ENCODE data around the gene UTS2R.

DNA sequence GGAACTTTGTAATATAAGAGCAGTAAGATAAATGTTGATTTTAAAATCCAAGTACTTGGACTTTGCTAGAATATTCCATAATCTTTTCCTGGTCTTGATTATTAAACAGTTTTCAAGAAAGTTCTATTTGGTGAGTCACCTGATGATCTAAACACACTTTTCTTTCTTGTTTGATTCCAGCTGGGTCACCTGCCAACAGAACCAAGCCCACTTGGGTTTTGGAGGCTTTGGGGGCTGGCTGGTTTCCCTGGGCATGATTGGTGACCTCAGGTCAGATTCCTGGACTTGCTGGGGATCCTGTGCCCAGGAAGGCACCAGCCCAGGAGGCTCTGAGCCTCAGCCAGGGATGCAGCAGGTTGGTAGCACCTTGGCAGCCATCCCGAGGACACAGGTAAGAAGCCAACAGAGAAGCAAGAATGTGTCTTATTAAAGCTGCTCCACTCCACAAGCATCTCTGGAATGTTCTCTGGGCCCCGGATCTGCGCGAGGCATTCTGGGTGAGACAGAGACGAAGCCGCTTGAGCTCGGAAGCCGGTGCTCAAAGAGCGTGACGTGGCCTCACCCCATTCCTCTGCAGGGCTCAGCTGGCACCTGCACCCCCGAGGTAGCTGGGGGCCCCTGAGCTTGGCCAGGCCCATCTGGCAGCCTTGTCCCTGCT is 15.7 kb upstream of the UTS2R start:
- TF ChIP-seq, protein P1, sequence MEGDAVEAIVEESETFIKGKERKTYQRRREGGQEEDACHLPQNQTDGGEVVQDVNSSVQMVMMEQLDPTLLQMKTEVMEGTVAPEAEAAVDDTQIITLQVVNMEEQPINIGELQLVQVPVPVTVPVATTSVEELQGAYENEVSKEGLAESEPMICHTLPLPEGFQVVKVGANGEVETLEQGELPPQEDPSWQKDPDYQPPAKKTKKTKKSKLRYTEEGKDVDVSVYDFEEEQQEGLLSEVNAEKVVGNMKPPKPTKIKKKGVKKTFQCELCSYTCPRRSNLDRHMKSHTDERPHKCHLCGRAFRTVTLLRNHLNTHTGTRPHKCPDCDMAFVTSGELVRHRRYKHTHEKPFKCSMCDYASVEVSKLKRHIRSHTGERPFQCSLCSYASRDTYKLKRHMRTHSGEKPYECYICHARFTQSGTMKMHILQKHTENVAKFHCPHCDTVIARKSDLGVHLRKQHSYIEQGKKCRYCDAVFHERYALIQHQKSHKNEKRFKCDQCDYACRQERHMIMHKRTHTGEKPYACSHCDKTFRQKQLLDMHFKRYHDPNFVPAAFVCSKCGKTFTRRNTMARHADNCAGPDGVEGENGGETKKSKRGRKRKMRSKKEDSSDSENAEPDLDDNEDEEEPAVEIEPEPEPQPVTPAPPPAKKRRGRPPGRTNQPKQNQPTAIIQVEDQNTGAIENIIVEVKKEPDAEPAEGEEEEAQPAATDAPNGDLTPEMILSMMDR (IDR thresholded peaks at IDR 0.05): no peak
- TF ChIP-seq POLR2A (IDR thresholded peaks at IDR 0.05): no peak
